Stimulated activated naive CD8-positive, alpha-beta T cell treated with anti-CD3 and anti-CD28 coated beads, Interleukin-15, Interleukin-2, amounts not matched to agents 100 ng/mL and 50 ng/mL, for 24 hours (primary cell): ENCODE measurements around the gene CCDC7.
"Not testable (repeated sequence)": the region's sequence is repeated elsewhere in the genome, so short reads cannot be mapped to it uniquely, and the experiment has no call there.

Experiments
- H3K27ac Mint-ChIP-seq: one replicate; pipeline ENCODE4 v1.8.0; 2021; ENCODE audit warnings: mild to moderate bottlenecking, mixed read lengths
- H3K27me3 Mint-ChIP-seq: one replicate; pipeline ENCODE4 v1.8.0; 2021; ENCODE audit warnings: mixed read lengths
- H3K36me3 Mint-ChIP-seq: one replicate; pipeline ENCODE4 v1.8.0; 2021; ENCODE audit warnings: low read depth, mixed read lengths
- H3K4me1 Mint-ChIP-seq: one replicate; pipeline ENCODE4 v1.8.0; 2021; ENCODE audit warnings: low read depth, mixed read lengths
- H3K4me3 Mint-ChIP-seq: one replicate; pipeline ENCODE4 v1.8.0; 2021; ENCODE audit warnings: mild to moderate bottlenecking, mixed read lengths
- H3K9me3 Mint-ChIP-seq: one replicate; pipeline ENCODE4 v1.8.0; 2021; ENCODE audit warnings: mixed read lengths

CCDC7 gene

GRCh38 chr10:32582946-32583345 is 137.0 kb downstream of the CCDC7 start:
- Mint-ChIP-seq H3K4me3 (no peak overlapping the region), H3K4me1 (no peaks in the 10 kb centered on the region), H3K27ac (no peak overlapping the region)

GRCh38 chr10:32598022-32598421 is 152.1 kb downstream of the CCDC7 start:
- Mint-ChIP-seq H3K9me3 (peaks cover 33% of the 10 kb centered on the region), H3K36me3 (peaks cover 55% of the 10 kb centered on the region)
- not testable (repeated sequence) for H3K27ac Mint-ChIP-seq, H3K4me3 Mint-ChIP-seq, H3K4me1 Mint-ChIP-seq, H3K27me3 Mint-ChIP-seq

More at GRCh38 chr10:32582946-32583345, 137.0 kb downstream of the CCDC7 start:
- peaks cover 15% of the 10 kb centered on the region for H3K36me3 Mint-ChIP-seq
- no peaks in the 10 kb centered on the region for H3K27me3 Mint-ChIP-seq
- no peaks in the 10 kb centered on the region for H3K9me3 Mint-ChIP-seq

- no peak overlapping the region for H3K4me3 Mint-ChIP-seq
- peaks cover 50% of the 10 kb centered on the region for H3K36me3 Mint-ChIP-seq
- H3K27me3 Mint-ChIP-seq: no peaks in the 10 kb centered on the region
- peaks cover 31% of the 10 kb centered on the region for H3K9me3 Mint-ChIP-seq
- H3K4me1 Mint-ChIP-seq: no peaks in the 10 kb centered on the region
- H3K27ac Mint-ChIP-seq: no peak overlapping the region
These were observed 154.4 kb downstream of the CCDC7 start for GRCh38 chr10:32600317-32600716.

- H3K27me3 Mint-ChIP-seq: not testable (repeated sequence)
- H3K9me3 Mint-ChIP-seq: peaks cover 29% of the 10 kb centered on the region
These were observed 155.6 kb downstream of the CCDC7 start for GRCh38 chr10:32601562-32601961.

GRCh38 chr10:32605787-32606186 is 159.8 kb downstream of the CCDC7 start:
- Mint-ChIP-seq H3K27ac (no peak overlapping the region), H3K36me3 (peaks cover 41% of the 10 kb centered on the region), H3K9me3 (peaks cover 14% of the 10 kb centered on the region), H3K4me3 (no peak overlapping the region), H3K4me1 (no peaks in the 10 kb centered on the region), H3K27me3 (no peaks in the 10 kb centered on the region)

More at GRCh38 chr10:32601562-32601961, 155.6 kb downstream of the CCDC7 start:
- H3K4me3 Mint-ChIP-seq, H3K4me1 Mint-ChIP-seq, H3K27ac Mint-ChIP-seq: not testable (repeated sequence)
- peaks cover 49% of the 10 kb centered on the region for H3K36me3 Mint-ChIP-seq

GRCh38 chr10:32610543-32610942 is 164.6 kb downstream of the CCDC7 start:
- not testable (repeated sequence) for H3K27ac Mint-ChIP-seq, H3K4me3 Mint-ChIP-seq, H3K4me1 Mint-ChIP-seq, H3K27me3 Mint-ChIP-seq
- Mint-ChIP-seq H3K36me3 (peaks cover 43% of the 10 kb centered on the region), H3K9me3 (peaks cover 27% of the 10 kb centered on the region)

GRCh38 chr10:32616438-32616837 is 170.5 kb downstream of the CCDC7 start:
- peaks cover 38% of the 10 kb centered on the region for H3K9me3 Mint-ChIP-seq
- H3K4me3 Mint-ChIP-seq: no peak overlapping the region
- peaks cover 60% of the 10 kb centered on the region for H3K36me3 Mint-ChIP-seq

GRCh38 chr10:32618482-32618881 is 172.5 kb downstream of the CCDC7 start:
- Mint-ChIP-seq H3K9me3 (peaks cover 34% of the 10 kb centered on the region), H3K36me3 (peaks cover 55% of the 10 kb centered on the region), H3K27me3 (no peaks in the 10 kb centered on the region), H3K4me1 (no peaks in the 10 kb centered on the region), H3K4me3 (no peak overlapping the region), H3K27ac (no peak overlapping the region)

More at GRCh38 chr10:32616438-32616837, 170.5 kb downstream of the CCDC7 start:
- no peaks in the 10 kb centered on the region for H3K4me1 Mint-ChIP-seq
- H3K27me3 Mint-ChIP-seq: no peaks in the 10 kb centered on the region
- no peak overlapping the region for H3K27ac Mint-ChIP-seq

GRCh38 chr10:32621969-32622368 is 176.0 kb downstream of the CCDC7 start:
- Mint-ChIP-seq H3K27ac (no peak overlapping the region), H3K4me1 (no peaks in the 10 kb centered on the region), H3K4me3 (no peak overlapping the region), H3K36me3 (peaks cover 42% of the 10 kb centered on the region), H3K27me3 (no peaks in the 10 kb centered on the region), H3K9me3 (peaks cover 11% of the 10 kb centered on the region)

GRCh38 chr10:32622409-32622808 is 176.5 kb downstream of the CCDC7 start:
- Mint-ChIP-seq H3K9me3 (peaks cover 11% of the 10 kb centered on the region), H3K27ac (no peak overlapping the region), H3K4me1 (no peaks in the 10 kb centered on the region), H3K36me3 (peaks cover 43% of the 10 kb centered on the region), H3K4me3 (no peak overlapping the region), H3K27me3 (no peaks in the 10 kb centered on the region)

- H3K27me3 Mint-ChIP-seq: no peaks in the 10 kb centered on the region
- no peak overlapping the region for H3K27ac Mint-ChIP-seq
- peaks cover 5% of the 10 kb centered on the region for H3K9me3 Mint-ChIP-seq
- H3K4me3 Mint-ChIP-seq: no peak overlapping the region
- peaks cover 26% of the 10 kb centered on the region for H3K36me3 Mint-ChIP-seq
- no peaks in the 10 kb centered on the region for H3K4me1 Mint-ChIP-seq
These were observed 181.2 kb downstream of the CCDC7 start for GRCh38 chr10:32627183-32627582.

GRCh38 chr10:32629910-32630309 is 184.0 kb downstream of the CCDC7 start:
- H3K4me3 Mint-ChIP-seq: no peak overlapping the region
- no peaks in the 10 kb centered on the region for H3K27me3 Mint-ChIP-seq
- H3K36me3 Mint-ChIP-seq: peaks cover 18% of the 10 kb centered on the region
- no peaks in the 10 kb centered on the region for H3K4me1 Mint-ChIP-seq
- H3K27ac Mint-ChIP-seq: no peak overlapping the region
- peaks cover 5% of the 10 kb centered on the region for H3K9me3 Mint-ChIP-seq

- no peak overlapping the region for H3K4me3 Mint-ChIP-seq
- H3K4me1 Mint-ChIP-seq: peaks cover 9% of the 10 kb centered on the region
- no peak overlapping the region for H3K27ac Mint-ChIP-seq
- H3K36me3 Mint-ChIP-seq: peaks cover 20% of the 10 kb centered on the region
- H3K9me3 Mint-ChIP-seq: peaks cover 12% of the 10 kb centered on the region
- H3K27me3 Mint-ChIP-seq: no peaks in the 10 kb centered on the region
These were observed 200.6 kb downstream of the CCDC7 start for GRCh38 chr10:32646535-32646934.

- Mint-ChIP-seq H3K27me3 (no peaks in the 10 kb centered on the region), H3K4me3 (no peak overlapping the region), H3K9me3 (peaks cover 24% of the 10 kb centered on the region), H3K27ac (no peak overlapping the region), H3K4me1 (peaks cover 9% of the 10 kb centered on the region), H3K36me3 (peaks cover 30% of the 10 kb centered on the region)
These were observed 204.3 kb downstream of the CCDC7 start for GRCh38 chr10:32650246-32650655.

- not testable (repeated sequence) for H3K4me3 Mint-ChIP-seq, H3K27me3 Mint-ChIP-seq, H3K27ac Mint-ChIP-seq, H3K4me1 Mint-ChIP-seq
- Mint-ChIP-seq H3K36me3 (peaks cover 60% of the 10 kb centered on the region), H3K9me3 (peaks cover 41% of the 10 kb centered on the region)
These were observed 211.5 kb downstream of the CCDC7 start for GRCh38 chr10:32657430-32657829.

GRCh38 chr10:32661346-32661745 is 215.4 kb downstream of the CCDC7 start:
- H3K4me3 Mint-ChIP-seq: no peak overlapping the region
- peaks cover 32% of the 10 kb centered on the region for H3K36me3 Mint-ChIP-seq
- peaks cover 13% of the 10 kb centered on the region for H3K9me3 Mint-ChIP-seq
- H3K27ac Mint-ChIP-seq: no peak overlapping the region
- H3K27me3 Mint-ChIP-seq: no peaks in the 10 kb centered on the region
- no peaks in the 10 kb centered on the region for H3K4me1 Mint-ChIP-seq
